ENCODE results near the gene SH3D19.
"Not testable (repeated sequence)": the region's sequence is repeated elsewhere in the genome, so short reads cannot be mapped to it uniquely, and the experiment has no call there.

DNA sequence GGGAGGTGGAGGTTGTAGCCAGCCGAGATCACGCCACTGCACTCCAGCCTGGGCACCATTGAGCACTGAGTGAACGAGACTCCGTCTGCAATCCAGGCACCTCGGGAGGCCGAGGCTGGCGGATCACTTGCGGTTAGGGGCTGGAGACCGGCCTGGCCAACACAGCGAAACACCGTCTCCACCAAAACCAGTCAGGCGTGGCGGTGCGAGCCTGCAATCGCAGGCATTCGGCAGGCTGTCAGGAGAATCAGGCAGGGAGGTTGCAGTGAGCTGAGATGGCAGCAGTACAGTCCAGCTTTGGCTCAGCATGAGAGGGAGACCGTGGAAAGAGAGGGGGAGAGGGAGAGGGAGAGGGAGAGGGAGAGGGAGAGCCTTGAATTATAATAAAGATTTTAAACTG is 69.7 kb downstream of the SH3D19 start:
- TF ChIP-seq, protein P1, sequence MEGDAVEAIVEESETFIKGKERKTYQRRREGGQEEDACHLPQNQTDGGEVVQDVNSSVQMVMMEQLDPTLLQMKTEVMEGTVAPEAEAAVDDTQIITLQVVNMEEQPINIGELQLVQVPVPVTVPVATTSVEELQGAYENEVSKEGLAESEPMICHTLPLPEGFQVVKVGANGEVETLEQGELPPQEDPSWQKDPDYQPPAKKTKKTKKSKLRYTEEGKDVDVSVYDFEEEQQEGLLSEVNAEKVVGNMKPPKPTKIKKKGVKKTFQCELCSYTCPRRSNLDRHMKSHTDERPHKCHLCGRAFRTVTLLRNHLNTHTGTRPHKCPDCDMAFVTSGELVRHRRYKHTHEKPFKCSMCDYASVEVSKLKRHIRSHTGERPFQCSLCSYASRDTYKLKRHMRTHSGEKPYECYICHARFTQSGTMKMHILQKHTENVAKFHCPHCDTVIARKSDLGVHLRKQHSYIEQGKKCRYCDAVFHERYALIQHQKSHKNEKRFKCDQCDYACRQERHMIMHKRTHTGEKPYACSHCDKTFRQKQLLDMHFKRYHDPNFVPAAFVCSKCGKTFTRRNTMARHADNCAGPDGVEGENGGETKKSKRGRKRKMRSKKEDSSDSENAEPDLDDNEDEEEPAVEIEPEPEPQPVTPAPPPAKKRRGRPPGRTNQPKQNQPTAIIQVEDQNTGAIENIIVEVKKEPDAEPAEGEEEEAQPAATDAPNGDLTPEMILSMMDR (IDR thresholded peaks at IDR 0.05) = not testable (repeated sequence)
- TF ChIP-seq POLR2A (IDR thresholded peaks at IDR 0.05) = not testable (repeated sequence)

All from tibial nerve (tissue), 3 donors.